Thoracic aorta (tissue), 2 donors: ENCODE data around the gene SLC23A2. TPM values are rescaled to one million over a fixed set of nuclear protein-coding genes. Genes with fewer than 3 reads are reported as not detected.

Experiments used
- ATAC-seq: fragments of 150-250 bp; one replicate; pipeline ENCODE4 v1.8.0; 2017; ENCODE audit warnings: low read depth; ENCODE audit not compliant: insufficient number of reproducible peaks, low FRiP score
- DNase-seq: peaks from one replicate; pipeline ENCODE4 v3.0.0-alpha.2; 2020; ENCODE audit warnings: low spot score
- H3K27ac ChIP-seq, 2 donors: fragments of 200-600 bp; sonication (generic); 1 replicate in 1 of 2; 2 replicates in 1 of 2; pipeline ENCODE4 v1.5.1; 2016; ENCODE audit warnings: mild to moderate bottlenecking in 2 of 2, moderate library complexity in 2 of 2
- H3K27me3 ChIP-seq: fragments of 200-600 bp; sonication (generic); replicated peaks from 2 replicates; pipeline ENCODE4 v1.6.0; 2016; ENCODE audit warnings: mild to moderate bottlenecking; ENCODE audit not compliant: insufficient read depth
- H3K36me3 ChIP-seq: fragments of 200-600 bp; sonication (generic); one replicate; pipeline ENCODE4 v1.5.1; 2016
- H3K4me1 ChIP-seq, 2 donors: fragments of 200-600 bp; sonication (generic); 1 replicate in 1 of 2; 2 replicates in 1 of 2; pipeline versions ENCODE4 v1.5.1 to v1.6.0; 2016; ENCODE audit warnings: low read depth in 2 of 2, mild to moderate bottlenecking in 1 of 2; ENCODE audit not compliant: control insufficient read depth in 1 of 2
- H3K4me3 ChIP-seq: fragments of 200-600 bp; sonication (generic); 2 replicates; pipeline ENCODE4 v1.5.1; 2016; ENCODE audit warnings: mild to moderate bottlenecking
- H3K9me3 ChIP-seq: fragments of 200-600 bp; sonication (generic); 2 replicates; pipeline ENCODE4 v1.5.1; 2016
- total RNA-seq, 2 donors: library from RNA; depleted of rRNA; stranded (reverse); fragments of >200 nt; gene quantifications; one replicate each; pipeline versions ENCODE4 v1.1.0 to v1.2.3, GENCODE V29; 2016
- TF ChIP-seq, protein P1 (sequence below): fragments of 200-600 bp; sonication (generic); IDR thresholded peaks from one replicate; pipeline ENCODE4 v1.5.1; 2019; ENCODE audit warnings: antibody characterized with exemption

The SLC23A2 gene
- total RNA-seq, 2 donors from 2014 or later, result 32.1 to 51.9 TPM

DNA sequence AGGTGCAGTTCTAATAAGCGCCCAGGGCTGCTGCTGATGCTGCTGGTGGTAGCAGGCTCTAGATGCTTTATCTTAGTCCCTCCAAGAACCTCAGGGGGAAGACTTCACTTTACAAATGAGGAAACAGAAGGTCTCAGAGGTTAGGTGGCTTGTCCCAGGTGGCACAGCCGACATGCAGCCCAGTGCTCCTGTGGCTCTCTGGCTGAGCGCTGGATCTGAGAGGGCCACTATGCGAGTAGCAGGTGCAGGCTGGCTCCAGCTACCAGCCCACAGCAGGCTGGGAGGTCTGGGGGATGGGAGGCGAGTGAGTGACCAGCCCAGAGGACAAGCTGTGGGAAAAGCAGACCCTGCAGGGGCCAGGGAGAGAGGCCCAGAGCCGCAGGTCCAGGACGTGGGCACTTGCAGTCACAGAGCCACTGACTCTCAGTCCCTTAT, 188.7 kb downstream of the SLC23A2 start:
- no peaks in the 10 kb centered on the region for H3K9me3 ChIP-seq
- no peak for ATAC-seq
- peak overlapping the region in 1 of 2 donors; percentile 60 for H3K27ac ChIP-seq

DNA sequence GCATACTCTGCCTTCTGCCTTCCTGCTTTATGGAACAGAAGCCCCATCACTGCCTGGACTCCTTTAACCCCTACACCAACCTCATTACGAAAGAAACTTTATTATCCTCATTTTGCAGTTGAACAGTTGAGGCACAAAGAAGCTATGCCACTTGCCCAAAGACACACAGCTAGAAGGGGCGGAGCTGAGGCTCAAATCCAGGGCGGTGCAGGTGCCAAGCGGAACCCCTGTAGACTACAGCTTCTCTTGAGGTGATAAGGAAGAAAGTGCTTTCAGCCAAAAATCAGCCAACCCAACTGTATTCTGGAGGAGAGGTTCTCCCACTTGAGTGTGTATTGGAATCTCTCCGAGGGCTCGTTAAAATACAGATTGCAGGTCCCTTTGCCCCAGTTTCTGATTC, 189.1 kb downstream of the SLC23A2 start:
- peak overlapping the region in 1 of 2 donors; percentile 47 for H3K27ac ChIP-seq

More for the DNA sequence above, 188.7 kb downstream of the SLC23A2 start:
- Histone ChIP-seq H3K27me3 (no peaks in the 10 kb centered on the region), H3K36me3 (no peaks in the 10 kb centered on the region), H3K4me1 (peaks cover 0 to 14% of the 10 kb centered on the region in 2 donors), H3K4me3 (no peak overlapping the region)
- no peak for DNase-seq
- TF ChIP-seq, protein P1, sequence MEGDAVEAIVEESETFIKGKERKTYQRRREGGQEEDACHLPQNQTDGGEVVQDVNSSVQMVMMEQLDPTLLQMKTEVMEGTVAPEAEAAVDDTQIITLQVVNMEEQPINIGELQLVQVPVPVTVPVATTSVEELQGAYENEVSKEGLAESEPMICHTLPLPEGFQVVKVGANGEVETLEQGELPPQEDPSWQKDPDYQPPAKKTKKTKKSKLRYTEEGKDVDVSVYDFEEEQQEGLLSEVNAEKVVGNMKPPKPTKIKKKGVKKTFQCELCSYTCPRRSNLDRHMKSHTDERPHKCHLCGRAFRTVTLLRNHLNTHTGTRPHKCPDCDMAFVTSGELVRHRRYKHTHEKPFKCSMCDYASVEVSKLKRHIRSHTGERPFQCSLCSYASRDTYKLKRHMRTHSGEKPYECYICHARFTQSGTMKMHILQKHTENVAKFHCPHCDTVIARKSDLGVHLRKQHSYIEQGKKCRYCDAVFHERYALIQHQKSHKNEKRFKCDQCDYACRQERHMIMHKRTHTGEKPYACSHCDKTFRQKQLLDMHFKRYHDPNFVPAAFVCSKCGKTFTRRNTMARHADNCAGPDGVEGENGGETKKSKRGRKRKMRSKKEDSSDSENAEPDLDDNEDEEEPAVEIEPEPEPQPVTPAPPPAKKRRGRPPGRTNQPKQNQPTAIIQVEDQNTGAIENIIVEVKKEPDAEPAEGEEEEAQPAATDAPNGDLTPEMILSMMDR, result no peak

DNA sequence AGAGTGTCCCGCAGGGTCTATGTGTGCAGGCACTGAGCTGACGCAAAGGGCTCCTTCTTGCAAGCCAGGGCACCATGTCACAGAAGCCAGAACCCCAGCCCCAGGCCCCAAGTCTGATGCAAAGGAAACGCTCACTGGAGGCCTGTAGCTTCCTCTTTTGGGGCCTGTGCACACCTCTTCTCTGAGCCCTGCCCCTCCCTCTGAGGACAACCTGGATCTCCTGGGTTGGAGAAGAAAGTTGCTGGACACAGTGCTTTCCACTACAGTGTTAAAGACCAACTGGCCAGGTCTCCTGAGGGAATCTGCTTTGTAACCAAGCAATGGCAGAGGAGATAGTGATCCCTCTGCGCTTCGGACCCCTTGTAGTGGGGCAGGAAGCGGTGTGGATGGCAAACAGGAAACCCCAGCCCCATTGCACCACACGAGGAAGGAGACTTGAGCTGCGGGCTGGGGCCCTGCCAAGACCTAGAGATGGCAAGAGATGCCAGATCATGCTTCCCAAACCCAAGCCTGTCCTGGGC, 189.6 kb downstream of the SLC23A2 start:
- peak overlapping the region in 1 of 2 donors; percentile 47 for H3K27ac ChIP-seq
- H3K27me3 ChIP-seq, result no peaks in the 10 kb centered on the region
- no peak for ATAC-seq
- no peak overlapping the region for H3K4me3 ChIP-seq
- no peaks in the 10 kb centered on the region for H3K9me3 ChIP-seq
- no peak for DNase-seq
- H3K36me3 ChIP-seq, result no peaks in the 10 kb centered on the region
- TF ChIP-seq, protein P1, result no peak
- H3K4me1 ChIP-seq, result peaks cover 0 to 14% of the 10 kb centered on the region in 2 donors

More for the DNA sequence above, 189.1 kb downstream of the SLC23A2 start:
- no peaks in the 10 kb centered on the region for H3K36me3 ChIP-seq
- no peak overlapping the region for H3K4me3 ChIP-seq
- TF ChIP-seq, protein P1, result no peak
- no peak for ATAC-seq
- H3K27me3 ChIP-seq, result no peaks in the 10 kb centered on the region
- no peaks in the 10 kb centered on the region for H3K9me3 ChIP-seq
- H3K4me1 ChIP-seq, result peaks cover 0 to 14% of the 10 kb centered on the region in 2 donors
- no peak for DNase-seq

DNA sequence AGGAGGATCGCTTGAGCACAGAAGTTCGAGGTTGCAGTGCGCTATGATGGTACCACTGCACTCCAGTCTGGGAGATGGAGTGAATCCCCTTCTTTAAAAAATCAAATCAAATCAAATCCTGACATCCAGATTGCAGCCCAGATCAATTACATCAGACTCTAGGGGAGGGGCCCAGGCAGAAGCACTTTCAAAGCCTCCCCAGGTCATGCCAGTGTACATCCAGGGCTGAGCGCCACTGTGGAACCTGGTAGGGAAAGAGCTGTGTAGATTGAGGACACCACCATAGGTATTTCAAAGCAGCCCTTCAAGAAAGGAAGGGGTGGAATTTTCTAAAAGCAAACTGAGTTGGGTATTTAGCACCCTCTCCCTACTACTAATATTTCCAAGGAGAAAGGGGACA, 190.1 kb downstream of the SLC23A2 start:
- Histone ChIP-seq H3K36me3 (no peaks in the 10 kb centered on the region), H3K4me1 (peaks cover 0 to 14% of the 10 kb centered on the region in 2 donors), H3K27ac (peak overlapping the region in 1 of 2 donors; percentile 47), H3K4me3 (no peak overlapping the region), H3K27me3 (no peaks in the 10 kb centered on the region), H3K9me3 (no peaks in the 10 kb centered on the region)
- ATAC-seq (no peak), DNase-seq (no peak)
- TF ChIP-seq, protein P1, result no peak

DNA sequence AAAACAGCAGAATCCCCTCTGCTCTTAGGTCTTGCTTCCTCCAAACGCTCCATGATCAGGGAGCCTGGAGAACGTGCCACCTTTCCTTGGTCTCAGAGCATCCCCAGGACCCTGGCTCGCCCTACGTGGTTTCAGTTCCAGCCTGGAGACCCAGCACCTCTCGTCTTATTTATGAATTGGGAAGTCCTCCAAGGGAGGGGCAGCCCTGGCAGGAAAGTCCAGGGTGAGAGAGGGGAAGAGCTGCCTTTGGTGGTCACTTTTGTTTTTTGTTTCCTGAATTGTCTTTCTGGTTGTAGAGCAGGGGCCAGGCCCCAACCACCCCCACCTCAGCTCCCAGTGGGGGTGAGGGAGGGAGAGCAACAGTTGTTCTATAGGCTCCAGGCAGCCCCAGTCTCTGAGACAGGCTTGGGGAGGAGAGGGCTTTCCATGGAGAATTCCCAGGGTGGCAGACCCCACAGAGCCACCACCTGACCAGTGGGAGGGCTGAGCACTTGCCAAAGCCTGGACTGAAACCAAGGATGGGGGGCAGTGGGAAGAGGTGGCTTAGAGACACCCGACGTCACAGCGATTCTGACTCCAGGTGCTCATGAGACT, 190.8 kb downstream of the SLC23A2 start:
- no peaks in the 10 kb centered on the region for H3K36me3 ChIP-seq
- H3K27me3 ChIP-seq, result no peaks in the 10 kb centered on the region
- DNase-seq (no peak), ATAC-seq (no peak)
- peaks cover 0 to 17% of the 10 kb centered on the region in 2 donors for H3K4me1 ChIP-seq
- H3K27ac ChIP-seq, result no peak overlapping the region
- H3K9me3 ChIP-seq, result no peaks in the 10 kb centered on the region
- no peak overlapping the region for H3K4me3 ChIP-seq
- TF ChIP-seq, protein P1, result no peak
